Activated CD8-positive, alpha-beta T cell treated with anti-CD3 and anti-CD28 coated beads, Interleukin-2, amount 10 ng/mL, durations not matched to agents 7 days and 5 days (primary cell): ENCODE measurements around the gene RCOR3. TPM values are rescaled to one million over a fixed set of nuclear protein-coding genes. Genes with fewer than 3 reads are reported as not detected.

Source experiments
- ATAC-seq: fragments of 150-1000 bp; cut with Tn5 transposase; one replicate; pipeline ENCODE4 v1.10.0; 2021; ENCODE audit warnings: moderate library complexity
- CTCF ChIA-PET: fragments of 350-600 bp; sonication (Branson Sonifier 250); formaldehyde crosslinking; loops from one replicate; lab custom pipeline; 2021; ENCODE audit warnings: antibody characterized with exemption; lab: Charles Lee
- POLR2A ChIA-PET: fragments of 350-600 bp; sonication (Branson Sonifier 250); formaldehyde crosslinking; loops from one replicate; lab custom pipeline; 2021; ENCODE audit warnings: antibody characterized with exemption; lab: Charles Lee
- DNase-seq: peaks from one replicate; pipeline ENCODE4 v3.0.0-alpha.2; 2020
- H3K27ac Mint-ChIP-seq: one replicate; pipeline ENCODE4 v1.8.0; 2021; ENCODE audit warnings: mild to moderate bottlenecking, mixed read lengths
- H3K27me3 Mint-ChIP-seq: one replicate; pipeline ENCODE4 v1.8.0; 2021; ENCODE audit warnings: low read depth, mixed read lengths
- H3K36me3 Mint-ChIP-seq: one replicate; pipeline ENCODE4 v1.8.0; 2021; ENCODE audit warnings: low read depth, mixed read lengths
- H3K4me1 Mint-ChIP-seq: one replicate; pipeline ENCODE4 v1.8.0; 2021; ENCODE audit warnings: low read depth, mixed read lengths
- H3K4me3 Mint-ChIP-seq: one replicate; pipeline ENCODE4 v1.8.0; 2021; ENCODE audit warnings: mild to moderate bottlenecking, mixed read lengths
- H3K9me3 Mint-ChIP-seq: one replicate; pipeline ENCODE4 v1.8.0; 2022; ENCODE audit warnings: mixed read lengths; ENCODE audit not compliant: insufficient read depth
- total RNA-seq, 2 experiments: library from RNA; stranded (reverse); gene quantifications; one replicate each; pipeline ENCODE4 v1.2.3, GENCODE V29; 2021

Gene RCOR3
- total RNA-seq, 2 experiments from 2014 or later = 47.2 to 50.6 TPM

DNA sequence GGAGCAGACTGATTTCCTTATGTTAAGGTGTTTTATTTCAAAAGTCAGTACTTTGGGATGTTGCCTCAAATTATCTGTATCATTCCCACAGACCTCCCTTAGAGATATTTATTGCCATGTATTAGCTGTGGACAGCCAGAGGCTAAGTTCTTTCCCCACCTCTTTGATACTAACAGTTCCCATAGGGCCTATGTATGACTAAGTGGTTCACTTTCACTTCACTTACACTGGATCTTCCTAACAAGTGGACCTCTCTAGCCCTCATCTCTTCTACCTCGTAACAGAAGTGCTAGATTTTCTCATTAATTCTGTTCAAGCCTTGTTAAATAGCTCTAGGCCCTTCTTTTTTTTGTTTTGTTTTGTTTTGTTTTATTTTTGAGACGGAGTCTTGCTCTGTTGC lies 73.7 kb downstream of the RCOR3 start:
- peaks cover 96% of the 10 kb centered on the region for H3K4me1 Mint-ChIP-seq
- no peak overlapping the region for H3K4me3 Mint-ChIP-seq
- H3K27ac Mint-ChIP-seq = peak overlapping the region; percentile 18
- ATAC-seq = no peak
- H3K27me3 Mint-ChIP-seq = no peaks in the 10 kb centered on the region
- ChIA-PET CTCF (interaction anchor here (0.8 to 1.3 kb wide), 2 partner anchors 9 to 15 kb away, joined by 3 to 8 read pairs; no protein-coding TSS in a partner anchor), POLR2A (interaction anchor here (0.6 kb wide), 1 partner anchor 429 kb away, joined by 3 read pairs; no protein-coding TSS in a partner anchor)
- H3K9me3 Mint-ChIP-seq = no peaks in the 10 kb centered on the region
- H3K36me3 Mint-ChIP-seq = peaks cover 70% of the 10 kb centered on the region
- no peak for DNase-seq

DNA sequence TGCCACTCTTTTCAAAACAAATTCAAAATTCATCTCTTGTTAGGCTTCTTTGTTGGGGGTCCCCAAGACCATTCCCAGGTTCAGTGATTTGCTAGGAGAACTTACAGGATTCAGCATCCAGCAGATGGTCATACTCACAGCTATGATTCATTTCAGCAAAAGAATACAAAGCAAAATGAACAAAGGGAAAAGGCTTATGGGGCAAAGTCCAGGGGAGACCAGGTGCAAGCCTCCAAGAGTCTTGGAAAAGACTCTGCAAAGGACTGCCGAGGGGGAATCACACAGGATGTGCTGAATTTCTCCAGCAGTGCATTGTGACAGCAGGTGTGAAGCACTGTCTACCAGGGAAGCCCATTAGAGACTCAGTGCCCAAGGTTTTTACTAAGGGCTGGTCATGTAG lies 74.7 kb downstream of the RCOR3 start:
- H3K27ac Mint-ChIP-seq = peak overlapping the region; percentile 74
- CTCF ChIA-PET = interaction anchor here (0.8 to 1.3 kb wide), 2 partner anchors 11 to 142 kb away, joined by 3 to 8 read pairs; no protein-coding TSS in a partner anchor
- H3K4me3 Mint-ChIP-seq = no peak overlapping the region
- POLR2A ChIA-PET = no interaction called here
- peaks cover 93% of the 10 kb centered on the region for H3K4me1 Mint-ChIP-seq
- no peaks in the 10 kb centered on the region for H3K27me3 Mint-ChIP-seq
- no peaks in the 10 kb centered on the region for H3K9me3 Mint-ChIP-seq
- DNase-seq (peak; percentile 19), ATAC-seq (no peak)
- H3K36me3 Mint-ChIP-seq = peaks cover 69% of the 10 kb centered on the region

DNA sequence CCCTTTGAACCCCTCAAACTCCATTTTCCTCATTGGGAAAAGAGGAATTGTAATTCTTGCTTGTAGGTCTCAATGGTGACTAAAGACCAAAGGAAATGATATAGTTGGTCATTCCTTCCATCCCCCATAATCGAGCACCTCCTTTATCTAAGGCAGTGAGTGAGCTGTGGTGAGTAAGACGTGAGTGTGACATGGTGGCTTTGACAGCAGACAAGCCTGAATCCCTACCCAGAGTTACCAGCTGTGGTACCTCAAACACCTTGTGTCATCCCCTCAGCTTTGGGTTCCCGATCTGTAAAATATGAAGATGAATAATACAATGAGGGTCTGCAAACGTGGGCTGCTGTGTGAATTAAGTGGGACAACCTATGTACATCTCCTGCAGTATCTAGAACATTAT lies 75.8 kb downstream of the RCOR3 start:
- ChIA-PET CTCF (interaction anchor here (0.7 to 7.4 kb wide), 5 partner anchors 9 to 179 kb away, joined by 3 to 65 read pairs (median 5); no protein-coding TSS in a partner anchor), POLR2A (interaction anchor here (0.6 to 2.3 kb wide), 4 partner anchors 8 to 48 kb away, joined by 3 to 14 read pairs (median 7); partner anchors contain the start of gene TRAF5)
- Mint-ChIP-seq H3K27ac (peak overlapping the region; percentile 89), H3K4me3 (peak overlapping the region; percentile 63), H3K36me3 (peaks cover 69% of the 10 kb centered on the region), H3K27me3 (no peaks in the 10 kb centered on the region), H3K9me3 (no peaks in the 10 kb centered on the region), H3K4me1 (peaks cover 93% of the 10 kb centered on the region)
- ATAC-seq (peak; percentile 39), DNase-seq (peak; percentile 30)

DNA sequence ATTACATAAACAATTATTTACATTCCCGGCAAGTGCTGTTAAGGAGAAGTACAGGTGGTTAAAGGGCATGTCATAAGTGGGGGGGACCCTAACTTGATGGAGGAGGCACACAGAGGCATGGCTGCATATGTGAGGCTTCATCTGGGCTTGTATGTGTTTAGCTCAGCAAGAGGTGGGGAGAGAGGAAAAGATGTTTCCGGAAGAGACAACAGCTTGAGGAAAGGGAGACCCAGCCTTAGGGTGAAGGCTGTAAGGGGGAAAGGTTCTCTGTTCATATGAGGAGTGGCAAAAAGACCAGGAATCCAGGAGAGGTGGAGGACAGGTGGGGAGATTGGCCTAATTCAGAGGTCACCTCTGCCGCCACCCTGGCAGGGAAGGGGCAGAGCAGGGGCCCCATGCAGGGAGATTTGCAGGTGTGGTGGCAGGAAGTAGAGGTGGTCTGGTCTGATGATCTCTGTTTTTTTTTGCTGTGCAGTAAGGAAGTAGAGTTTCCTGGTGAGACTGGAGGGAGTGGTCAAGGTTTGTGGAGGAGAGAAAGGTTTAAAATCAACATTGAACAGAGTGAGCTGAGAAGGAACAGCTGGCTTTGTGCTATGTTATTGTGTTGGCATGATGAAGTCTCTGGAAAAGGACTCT lies 76.5 kb downstream of the RCOR3 start:
- ChIA-PET CTCF (interaction anchor here (0.7 to 7.4 kb wide), 7 partner anchors 8 to 179 kb away, joined by 3 to 65 read pairs (median 5); no protein-coding TSS in a partner anchor), POLR2A (interaction anchor here (0.7 to 2.3 kb wide), 5 partner anchors 9 to 47 kb away, joined by 3 to 14 read pairs (median 4); partner anchors contain the start of gene TRAF5)
- Mint-ChIP-seq H3K27ac (peak overlapping the region; percentile 89), H3K4me1 (peaks cover 88% of the 10 kb centered on the region), H3K27me3 (no peaks in the 10 kb centered on the region), H3K9me3 (no peaks in the 10 kb centered on the region), H3K4me3 (peak overlapping the region; percentile 63), H3K36me3 (peaks cover 64% of the 10 kb centered on the region)
- DNase-seq = peak; percentile 59
- ATAC-seq = peak; percentile 84

DNA sequence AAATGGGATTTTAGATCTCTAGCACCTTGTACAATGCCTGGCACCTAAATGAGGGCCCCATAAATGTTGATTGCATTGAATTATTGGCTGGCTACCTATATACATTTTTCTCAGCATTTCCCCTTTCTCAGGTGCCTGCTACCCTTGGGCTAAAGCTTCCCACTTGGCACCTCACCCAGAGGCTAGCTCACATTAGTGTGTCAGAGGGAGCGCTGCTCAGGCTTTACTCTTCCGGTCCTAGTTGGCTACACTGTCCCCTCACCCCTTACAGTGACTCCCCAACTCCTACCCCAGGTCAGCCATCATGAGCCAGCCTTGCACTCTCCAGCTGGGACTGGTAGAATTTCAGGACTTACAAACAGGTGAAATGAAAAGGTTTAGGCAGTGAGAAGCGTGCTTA lies 77.0 kb downstream of the RCOR3 start:
- peak; percentile 20 for ATAC-seq
- no peaks in the 10 kb centered on the region for H3K27me3 Mint-ChIP-seq
- POLR2A ChIA-PET = interaction anchor here (0.6 to 2.3 kb wide), 5 partner anchors 9 to 332 kb away, joined by 3 to 14 read pairs (median 4); partner anchors contain the start of gene TRAF5
- H3K9me3 Mint-ChIP-seq = no peaks in the 10 kb centered on the region
- peaks cover 64% of the 10 kb centered on the region for H3K36me3 Mint-ChIP-seq
- peak; percentile 20 for DNase-seq
- CTCF ChIA-PET = interaction anchor here (1.1 to 7.4 kb wide), 7 partner anchors 8 to 178 kb away, joined by 3 to 65 read pairs (median 5); no protein-coding TSS in a partner anchor
- peak overlapping the region; percentile 89 for H3K27ac Mint-ChIP-seq
- H3K4me3 Mint-ChIP-seq = peak overlapping the region; percentile 63
- peaks cover 88% of the 10 kb centered on the region for H3K4me1 Mint-ChIP-seq

DNA sequence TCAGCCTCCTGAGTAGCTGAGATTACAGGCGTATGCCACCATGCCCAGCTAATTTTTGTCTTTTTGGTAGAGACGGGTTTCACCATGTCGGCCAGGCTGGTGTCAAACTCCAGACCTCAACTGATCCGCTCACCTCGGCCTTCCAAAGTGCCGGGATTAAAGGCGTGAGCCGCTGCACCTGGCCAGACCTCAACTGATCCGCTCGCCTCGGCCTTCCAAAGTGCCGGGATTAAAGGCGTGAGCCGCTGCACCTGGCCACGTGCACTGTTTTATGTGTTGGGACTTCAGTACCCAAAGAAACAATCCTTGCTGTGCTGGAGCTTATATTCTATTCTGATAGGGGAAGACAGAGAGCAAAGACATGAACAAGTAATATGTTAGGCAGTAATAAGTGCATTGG lies 77.6 kb downstream of the RCOR3 start:
- Mint-ChIP-seq H3K4me3 (no peak overlapping the region), H3K9me3 (no peaks in the 10 kb centered on the region)
- CTCF ChIA-PET = interaction anchor here (1.1 to 7.4 kb wide), 5 partner anchors 9 to 21 kb away, joined by 3 to 65 read pairs (median 6); no protein-coding TSS in a partner anchor

DNA sequence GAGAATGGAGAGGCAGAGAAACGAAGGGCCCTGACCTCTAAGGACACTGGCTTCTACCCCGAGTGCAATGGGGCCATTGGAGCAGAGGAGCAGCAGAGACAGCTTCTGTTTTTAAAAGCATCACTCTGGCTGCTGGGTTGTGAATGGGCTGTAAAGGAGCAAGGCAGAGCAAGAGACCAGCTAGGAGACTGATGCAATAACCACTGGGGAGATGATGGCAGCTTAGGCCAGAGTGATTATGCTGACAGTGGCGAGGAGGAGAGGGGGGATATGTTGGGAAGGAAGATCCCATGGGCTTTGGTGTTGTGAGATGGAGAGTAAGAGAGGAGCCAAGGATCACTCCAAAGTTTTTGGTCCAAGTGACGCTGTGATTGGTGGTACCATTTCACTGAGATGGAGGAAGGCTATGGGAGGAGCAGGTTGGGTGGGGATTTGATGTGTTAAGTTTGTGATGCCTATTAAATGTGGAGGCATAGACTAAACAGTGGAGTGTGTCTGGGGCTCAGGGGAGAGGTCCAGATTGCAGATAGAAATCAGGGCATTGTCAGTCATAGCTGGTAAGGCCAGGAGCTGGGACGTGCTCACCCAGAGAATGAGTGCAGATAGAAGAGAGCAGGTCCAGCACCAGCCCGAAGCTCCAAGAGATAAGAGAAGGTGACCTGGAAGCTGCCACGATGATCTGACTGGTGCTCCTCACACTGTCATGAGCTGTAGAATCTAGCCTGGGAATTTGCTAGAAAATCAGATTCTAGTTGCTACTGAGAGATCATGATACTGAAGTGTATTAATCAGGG lies 78.5 kb downstream of the RCOR3 start:
- no peak overlapping the region for H3K4me3 Mint-ChIP-seq
- ATAC-seq = no peak
- CTCF ChIA-PET = interaction anchor here (1.2 to 7.4 kb wide), 8 partner anchors 10 to 20 kb away, joined by 3 to 65 read pairs (median 5); no protein-coding TSS in a partner anchor

More for the DNA sequence above, 77.6 kb downstream of the RCOR3 start:
- POLR2A ChIA-PET = interaction anchor here (0.6 to 2.0 kb wide), 2 partner anchors 46 to 332 kb away, joined by 4 to 11 read pairs; no protein-coding TSS in a partner anchor
- DNase-seq (no peak), ATAC-seq (no peak)
- peaks cover 66% of the 10 kb centered on the region for H3K36me3 Mint-ChIP-seq
- H3K27ac Mint-ChIP-seq = peak overlapping the region; percentile 89
- peaks cover 88% of the 10 kb centered on the region for H3K4me1 Mint-ChIP-seq
- H3K27me3 Mint-ChIP-seq = no peaks in the 10 kb centered on the region

DNA sequence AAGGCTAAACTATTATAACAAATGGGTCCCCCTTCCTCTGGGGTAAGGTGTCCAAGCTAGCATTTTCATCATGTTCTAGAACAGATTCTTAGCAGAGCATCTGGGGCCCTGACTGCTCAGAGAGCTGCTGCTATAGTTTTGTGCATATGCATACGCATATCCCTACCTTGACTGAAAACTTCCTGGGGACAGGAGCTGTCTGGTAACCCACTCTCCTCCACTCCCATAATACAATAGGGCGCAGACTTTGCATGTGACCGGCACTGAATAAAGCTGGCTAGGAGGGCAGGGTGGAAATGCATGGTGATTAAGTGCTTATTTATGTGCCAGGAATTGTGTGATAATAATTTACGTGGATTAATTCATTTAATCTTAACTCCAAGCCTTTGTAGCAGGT lies 79.1 kb downstream of the RCOR3 start:
- peaks cover 65% of the 10 kb centered on the region for H3K36me3 Mint-ChIP-seq
- peaks cover 85% of the 10 kb centered on the region for H3K4me1 Mint-ChIP-seq
- no peak for ATAC-seq
- DNase-seq = peak; percentile 13
- no peak overlapping the region for H3K4me3 Mint-ChIP-seq
- CTCF ChIA-PET = interaction anchor here (0.6 to 7.4 kb wide), 8 partner anchors 10 to 96 kb away, joined by 3 to 65 read pairs (median 4); no protein-coding TSS in a partner anchor
- peak overlapping the region; percentile 89 for H3K27ac Mint-ChIP-seq
- no peaks in the 10 kb centered on the region for H3K9me3 Mint-ChIP-seq
- POLR2A ChIA-PET = interaction anchor here (1.2 to 1.5 kb wide), 2 partner anchors 9 to 12 kb away, joined by 6 to 12 read pairs; partner anchors contain the start of gene TRAF5
- H3K27me3 Mint-ChIP-seq = no peaks in the 10 kb centered on the region

More for the DNA sequence above, 78.5 kb downstream of the RCOR3 start:
- H3K36me3 Mint-ChIP-seq = peaks cover 66% of the 10 kb centered on the region
- H3K4me1 Mint-ChIP-seq = peaks cover 84% of the 10 kb centered on the region
- POLR2A ChIA-PET = interaction anchor here (1.2 to 1.5 kb wide), 2 partner anchors 9 to 11 kb away, joined by 6 to 12 read pairs; partner anchors contain the start of gene TRAF5
- DNase-seq = peak; percentile 14
- H3K27me3 Mint-ChIP-seq = no peaks in the 10 kb centered on the region
- peak overlapping the region; percentile 89 for H3K27ac Mint-ChIP-seq
- H3K9me3 Mint-ChIP-seq = no peaks in the 10 kb centered on the region

DNA sequence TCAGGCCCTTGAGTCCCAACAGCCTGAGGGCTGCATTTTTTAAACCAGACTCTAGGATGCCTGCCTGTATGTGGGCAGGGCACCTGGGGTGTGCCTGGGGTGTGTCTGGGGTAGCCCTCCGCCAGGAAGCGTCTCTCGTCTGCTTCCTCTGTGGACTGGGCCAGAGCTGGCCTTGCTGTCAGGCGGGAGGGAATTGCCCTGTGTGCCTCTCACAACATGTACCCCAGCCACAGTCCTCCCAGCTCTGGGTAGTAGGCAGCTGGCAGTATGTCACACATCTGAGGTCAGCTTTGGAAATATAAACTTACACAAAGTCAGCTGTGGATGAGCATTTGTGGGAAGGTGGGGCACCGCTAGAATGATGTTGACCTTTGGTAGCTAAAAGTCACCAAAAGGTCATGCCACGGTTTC lies 80.5 kb downstream of the RCOR3 start:
- Mint-ChIP-seq H3K4me3 (no peak overlapping the region), H3K9me3 (no peaks in the 10 kb centered on the region), H3K27ac (peak overlapping the region; percentile 71), H3K4me1 (peaks cover 86% of the 10 kb centered on the region), H3K36me3 (peaks cover 64% of the 10 kb centered on the region), H3K27me3 (no peaks in the 10 kb centered on the region)
- ChIA-PET POLR2A (interaction anchor here (0.9 to 1.1 kb wide), 2 partner anchors 10 to 14 kb away, joined by 3 to 4 read pairs; no protein-coding TSS in a partner anchor), CTCF (interaction anchor here (1.0 to 7.4 kb wide), 3 partner anchors 14 to 137 kb away, joined by 4 to 65 read pairs (median 7); no protein-coding TSS in a partner anchor)
- ATAC-seq = no peak
- DNase-seq = peak; percentile 23

DNA sequence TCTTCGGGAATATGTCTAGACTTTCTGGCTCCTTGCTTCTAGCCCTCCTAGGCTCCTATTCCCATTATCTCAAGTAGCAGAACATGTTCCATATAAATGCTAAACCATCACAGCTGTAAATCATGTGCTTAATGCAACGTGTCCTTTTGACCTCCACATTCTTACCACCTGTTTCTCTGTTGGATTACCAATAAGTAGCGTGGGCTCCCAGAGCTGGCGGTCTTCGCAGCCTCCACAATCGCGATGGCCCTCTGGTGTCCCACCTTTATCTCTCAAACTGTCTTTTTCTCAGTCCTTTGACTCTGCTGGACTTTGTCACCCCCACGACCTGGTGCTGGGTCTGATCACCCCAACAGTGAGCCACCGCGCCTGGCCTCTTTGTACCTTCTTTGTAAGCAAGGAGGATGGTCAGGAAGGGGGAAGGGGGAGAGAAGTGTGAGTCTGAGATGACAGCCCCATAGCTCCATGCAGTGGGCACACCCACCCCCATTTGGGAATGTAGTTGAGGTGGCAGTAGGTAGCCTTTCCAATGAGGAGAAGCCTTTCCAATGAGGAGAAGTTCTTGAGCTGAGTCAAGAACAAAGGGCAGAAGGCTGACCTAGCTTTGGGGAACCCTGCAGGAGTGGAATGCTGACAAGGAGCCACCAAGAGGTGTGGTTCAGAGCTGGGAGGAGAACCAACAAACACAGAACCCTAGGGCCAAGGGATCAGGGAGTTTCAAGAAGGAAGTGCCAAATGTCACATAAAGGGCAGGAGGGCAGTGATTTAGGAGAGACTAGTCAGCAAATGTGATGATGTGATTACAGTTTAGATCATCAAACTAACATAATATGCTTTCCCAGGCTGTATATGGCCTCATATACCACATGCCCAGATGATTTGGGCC lies 81.7 kb downstream of the RCOR3 start:
- Mint-ChIP-seq H3K36me3 (peaks cover 53% of the 10 kb centered on the region), H3K4me3 (no peak overlapping the region), H3K27ac (peak overlapping the region; percentile 64), H3K9me3 (no peaks in the 10 kb centered on the region), H3K4me1 (peaks cover 76% of the 10 kb centered on the region), H3K27me3 (no peaks in the 10 kb centered on the region)
- CTCF ChIA-PET = interaction anchor here (1.0 to 7.4 kb wide), 3 partner anchors 13 to 135 kb away, joined by 4 to 65 read pairs (median 4); no protein-coding TSS in a partner anchor
- no peak for DNase-seq
- POLR2A ChIA-PET = interaction anchor here (0.6 to 1.0 kb wide), 3 partner anchors 83 to 1152 kb away, joined by 3 to 6 read pairs (median 3); partner anchors contain the start of gene KCNH1
- no peak for ATAC-seq
